Omental fat pad (tissue), 4 donors: ENCODE data around the gene PITPNM1. TPM values are rescaled to one million over a fixed set of nuclear protein-coding genes. Genes with fewer than 3 reads are reported as not detected.
A peak's percentile ranks its signal among the peaks of the same experiment; 100 is the strongest.
"Not testable (repeated sequence)": the region's sequence is repeated elsewhere in the genome, so short reads cannot be mapped to it uniquely, and the experiment has no call there.

Source experiments
- ATAC-seq: fragments of 150-250 bp; one replicate; pipeline ENCODE4 v1.9.1; 2016; ENCODE audit warnings: mild to moderate bottlenecking, moderate library complexity; ENCODE audit not compliant: low FRiP score
- DNase-seq: peaks from one replicate; pipeline ENCODE4 v3.0.0-alpha.2; 2019; ENCODE audit warnings: low spot score
- CTCF ChIP-seq, 3 donors: fragments of 450-650 bp; IDR thresholded peaks; one replicate each; pipeline ENCODE4 v1.5.1; 2016 to 2017; ENCODE audit warnings: antibody characterized with exemption in 3 of 3, mild to moderate bottlenecking in 3 of 3, moderate library complexity in 2 of 3
- total RNA-seq, 4 donors: library from RNA; depleted of rRNA; stranded (reverse); fragments of >200 nt; gene quantifications; one replicate each; pipeline ENCODE4 v1.1.0, GENCODE V29; 2016

PITPNM1 gene
- total RNA-seq, 4 donors from 2014 or later = 15.0 to 58.2 (median 26.6) TPM

GRCh38 chr11:67517784-67518552 lies 12.8 kb upstream of the PITPNM1 start:
- no peak for ATAC-seq
- DNase-seq = no peak
- TF ChIP-seq CTCF (IDR thresholded peaks at IDR 0.05) = no peak

- no peak for DNase-seq
- TF ChIP-seq CTCF (IDR thresholded peaks at IDR 0.05) = no peak
- ATAC-seq = no peak
Measured at GRCh38 chr11:67516806-67517205, 11.6 kb upstream of the PITPNM1 start.

GRCh38 chr11:67514116-67514515 lies 9.0 kb upstream of the PITPNM1 start:
- TF ChIP-seq CTCF (IDR thresholded peaks at IDR 0.05) = no peak
- no peak for DNase-seq
- ATAC-seq = no peak

GRCh38 chr11:67511558-67511957 lies 6.4 kb upstream of the PITPNM1 start:
- not testable (repeated sequence) for DNase-seq, ATAC-seq

GRCh38 chr11:67510023-67510345 lies 4.8 kb upstream of the PITPNM1 start:
- ATAC-seq (no peak), DNase-seq (no peak)
- TF ChIP-seq CTCF (IDR thresholded peaks at IDR 0.05) = no peak

GRCh38 chr11:67508486-67509121 lies 3.4 kb upstream of the PITPNM1 start:
- peak; percentile 49 for ATAC-seq
- no peak for TF ChIP-seq CTCF (IDR thresholded peaks at IDR 0.05)
- peak; percentile 99 for DNase-seq

- ATAC-seq (peak; percentile 81), DNase-seq (peak; percentile 98)
- TF ChIP-seq CTCF (IDR thresholded peaks at IDR 0.05) = no peak
Measured at GRCh38 chr11:67507864-67508485, 2.8 kb upstream of the PITPNM1 start, which contains the start of gene CDK2AP2. CDK2AP2 (minus strand) TSS chr11:67508162; CDS start chr11:67508082, 80 bp downstream.
